HG02678 (cell line): ENCODE results near the gene SORCS3.
A peak's percentile ranks its signal among the peaks of the same experiment; 100 is the strongest.

Source experiments
- ATAC-seq: cut with Tn5 transposase; IDR thresholded peaks from one replicate; pipeline ENCODE4 v1.9.1; 2021; ENCODE audit warnings: mild to moderate bottlenecking, moderate library complexity; ENCODE audit not compliant: unreplicated experiment

The SORCS3 gene

GRCh38 chr10:104774234-104774633, 133.1 kb downstream of the SORCS3 start:
- ATAC-seq, result no peak

GRCh38 chr10:104777086-104777799, 136.2 kb downstream of the SORCS3 start:
- ATAC-seq, result no peak

- no peak for ATAC-seq
These were observed 137.3 kb downstream of the SORCS3 start for GRCh38 chr10:104778371-104778770.

- no peak for ATAC-seq
These were observed 138.6 kb downstream of the SORCS3 start for GRCh38 chr10:104779701-104780100.

GRCh38 chr10:104780165-104780564, 139.1 kb downstream of the SORCS3 start:
- no peak for ATAC-seq

GRCh38 chr10:104780946-104781595, 140.0 kb downstream of the SORCS3 start:
- no peak for ATAC-seq

GRCh38 chr10:104784452-104784851, 143.4 kb downstream of the SORCS3 start:
- no peak for ATAC-seq

GRCh38 chr10:104791471-104791870, 150.4 kb downstream of the SORCS3 start:
- no peak for ATAC-seq

- no peak for ATAC-seq
These were observed 154.3 kb downstream of the SORCS3 start for GRCh38 chr10:104795411-104795810.

GRCh38 chr10:104796823-104797222, 155.7 kb downstream of the SORCS3 start:
- no peak for ATAC-seq

- ATAC-seq, result no peak
These were observed 161.9 kb downstream of the SORCS3 start for GRCh38 chr10:104802941-104803340.

- no peak for ATAC-seq
These were observed 163.8 kb downstream of the SORCS3 start for GRCh38 chr10:104804880-104805279.

- ATAC-seq, result no peak
These were observed 165.7 kb downstream of the SORCS3 start for GRCh38 chr10:104806801-104807200.

GRCh38 chr10:104807581-104808310, 166.7 kb downstream of the SORCS3 start:
- ATAC-seq, result no peak

- peak; percentile 78 for ATAC-seq
These were observed 168.4 kb downstream of the SORCS3 start for GRCh38 chr10:104809288-104810090.

GRCh38 chr10:104811166-104811565, 170.1 kb downstream of the SORCS3 start:
- no peak for ATAC-seq

GRCh38 chr10:104816501-104816900, 175.4 kb downstream of the SORCS3 start:
- ATAC-seq, result no peak

GRCh38 chr10:104819731-104820130, 178.6 kb downstream of the SORCS3 start:
- ATAC-seq, result no peak

GRCh38 chr10:104822088-104822487, 181.0 kb downstream of the SORCS3 start:
- no peak for ATAC-seq

- ATAC-seq, result no peak
These were observed 183.4 kb downstream of the SORCS3 start for GRCh38 chr10:104824380-104825006.

- ATAC-seq, result no peak
These were observed 190.2 kb downstream of the SORCS3 start for GRCh38 chr10:104831272-104831671.
